HG03159 (cell line): ENCODE measurements around the gene CBLC.

Experiments used
- ATAC-seq: cut with Tn5 transposase; IDR thresholded peaks from one replicate; pipeline ENCODE4 v1.9.1; 2021; ENCODE audit warnings: mild to moderate bottlenecking, moderate library complexity; ENCODE audit not compliant: unreplicated experiment

Gene CBLC

DNA sequence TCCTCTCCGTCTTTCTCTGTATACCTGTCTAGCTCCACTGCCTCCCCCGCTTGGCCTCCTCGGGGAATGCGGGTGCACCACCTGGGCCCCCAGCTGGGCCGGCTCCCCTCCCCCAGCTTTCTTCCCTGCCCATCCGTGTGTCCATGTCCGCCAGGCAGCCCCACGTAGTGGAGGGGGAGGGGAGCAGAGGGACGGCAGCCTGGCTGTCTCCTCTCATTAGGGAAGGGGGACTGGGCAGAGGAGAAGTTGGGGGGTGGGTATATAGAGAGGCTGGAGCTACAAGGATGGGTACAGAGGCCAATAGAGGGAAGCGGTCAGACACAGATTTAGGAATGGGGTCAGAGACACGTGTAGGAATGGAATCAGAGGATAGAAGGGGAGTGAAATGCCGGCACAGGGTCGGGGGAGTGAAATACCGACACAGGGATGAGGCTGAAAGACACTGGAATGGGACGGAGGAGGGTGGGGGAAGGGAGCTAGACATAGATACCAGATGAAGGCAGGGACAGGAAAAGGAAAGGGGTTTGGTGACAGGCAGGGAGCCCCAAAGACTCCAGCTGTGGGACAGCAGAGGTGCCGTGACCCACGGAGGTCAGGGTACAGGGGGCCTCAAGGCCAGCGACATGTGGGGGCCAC lies 71.2 kb downstream of the CBLC start:
- ATAC-seq: no peak
